ENCODE measurements around the gene VAMP2. TPM values are rescaled to one million over a fixed set of nuclear protein-coding genes. Genes with fewer than 3 reads are reported as not detected.

VAMP2 gene
- total and polyA plus RNA-seq, 9 of the 15 experiments (the other 6 are each of a cell fraction or from before 2014, with no cell fraction given) = 2.3 to 31.8 (median 6.0) TPM

GRCh38 chr17:8163978-8164814 is 1.4 kb upstream of the VAMP2 start (continued):
- TF ChIP-seq RAD21 (CRISPR knock-in tag; conservative IDR thresholded peaks at IDR 0.05 in 1 of 2, IDR thresholded peaks at IDR 0.05 in 1 of 2) = peak in 1 of 2 experiments; percentile 20; a peak in 1 of 4 replicates
- 0 out of 2 replicates have a peak, but pooled peaks have one; percentile 18 for TF ChIP-seq TARDBP (IDR thresholded peaks at IDR 0.05)
- TF ChIP-seq RBM39 (optimal IDR thresholded peaks at IDR 0.05; ENCODE audit: low read depth, low read length) = no peak
- TF ChIP-seq HDGF (IDR thresholded peaks at IDR 0.05) = no peak
- TF ChIP-seq, protein P1, sequence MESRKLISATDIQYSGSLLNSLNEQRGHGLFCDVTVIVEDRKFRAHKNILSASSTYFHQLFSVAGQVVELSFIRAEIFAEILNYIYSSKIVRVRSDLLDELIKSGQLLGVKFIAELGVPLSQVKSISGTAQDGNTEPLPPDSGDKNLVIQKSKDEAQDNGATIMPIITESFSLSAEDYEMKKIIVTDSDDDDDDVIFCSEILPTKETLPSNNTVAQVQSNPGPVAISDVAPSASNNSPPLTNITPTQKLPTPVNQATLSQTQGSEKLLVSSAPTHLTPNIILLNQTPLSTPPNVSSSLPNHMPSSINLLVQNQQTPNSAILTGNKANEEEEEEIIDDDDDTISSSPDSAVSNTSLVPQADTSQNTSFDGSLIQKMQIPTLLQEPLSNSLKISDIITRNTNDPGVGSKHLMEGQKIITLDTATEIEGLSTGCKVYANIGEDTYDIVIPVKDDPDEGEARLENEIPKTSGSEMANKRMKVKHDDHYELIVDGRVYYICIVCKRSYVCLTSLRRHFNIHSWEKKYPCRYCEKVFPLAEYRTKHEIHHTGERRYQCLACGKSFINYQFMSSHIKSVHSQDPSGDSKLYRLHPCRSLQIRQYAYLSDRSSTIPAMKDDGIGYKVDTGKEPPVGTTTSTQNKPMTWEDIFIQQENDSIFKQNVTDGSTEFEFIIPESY (CRISPR knock-in tag; IDR thresholded peaks at IDR 0.05) = no peak
- TF ChIP-seq CBFA2T3 (IDR thresholded peaks at IDR 0.05) = peak; percentile 56
- TF ChIP-seq STAT5A (IDR thresholded peaks at IDR 0.05; ENCODE audit: borderline replicate concordance, low read length) = no peak
- no peak for TF ChIP-seq PURB (CRISPR knock-in tag; IDR thresholded peaks at IDR 0.05; ENCODE audit: low read depth)
- TF ChIP-seq, protein P2, sequence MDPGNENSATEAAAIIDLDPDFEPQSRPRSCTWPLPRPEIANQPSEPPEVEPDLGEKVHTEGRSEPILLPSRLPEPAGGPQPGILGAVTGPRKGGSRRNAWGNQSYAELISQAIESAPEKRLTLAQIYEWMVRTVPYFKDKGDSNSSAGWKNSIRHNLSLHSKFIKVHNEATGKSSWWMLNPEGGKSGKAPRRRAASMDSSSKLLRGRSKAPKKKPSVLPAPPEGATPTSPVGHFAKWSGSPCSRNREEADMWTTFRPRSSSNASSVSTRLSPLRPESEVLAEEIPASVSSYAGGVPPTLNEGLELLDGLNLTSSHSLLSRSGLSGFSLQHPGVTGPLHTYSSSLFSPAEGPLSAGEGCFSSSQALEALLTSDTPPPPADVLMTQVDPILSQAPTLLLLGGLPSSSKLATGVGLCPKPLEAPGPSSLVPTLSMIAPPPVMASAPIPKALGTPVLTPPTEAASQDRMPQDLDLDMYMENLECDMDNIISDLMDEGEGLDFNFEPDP (CRISPR knock-in tag; IDR thresholded peaks at IDR 0.05) = no peak
- TF ChIP-seq, protein P3, sequence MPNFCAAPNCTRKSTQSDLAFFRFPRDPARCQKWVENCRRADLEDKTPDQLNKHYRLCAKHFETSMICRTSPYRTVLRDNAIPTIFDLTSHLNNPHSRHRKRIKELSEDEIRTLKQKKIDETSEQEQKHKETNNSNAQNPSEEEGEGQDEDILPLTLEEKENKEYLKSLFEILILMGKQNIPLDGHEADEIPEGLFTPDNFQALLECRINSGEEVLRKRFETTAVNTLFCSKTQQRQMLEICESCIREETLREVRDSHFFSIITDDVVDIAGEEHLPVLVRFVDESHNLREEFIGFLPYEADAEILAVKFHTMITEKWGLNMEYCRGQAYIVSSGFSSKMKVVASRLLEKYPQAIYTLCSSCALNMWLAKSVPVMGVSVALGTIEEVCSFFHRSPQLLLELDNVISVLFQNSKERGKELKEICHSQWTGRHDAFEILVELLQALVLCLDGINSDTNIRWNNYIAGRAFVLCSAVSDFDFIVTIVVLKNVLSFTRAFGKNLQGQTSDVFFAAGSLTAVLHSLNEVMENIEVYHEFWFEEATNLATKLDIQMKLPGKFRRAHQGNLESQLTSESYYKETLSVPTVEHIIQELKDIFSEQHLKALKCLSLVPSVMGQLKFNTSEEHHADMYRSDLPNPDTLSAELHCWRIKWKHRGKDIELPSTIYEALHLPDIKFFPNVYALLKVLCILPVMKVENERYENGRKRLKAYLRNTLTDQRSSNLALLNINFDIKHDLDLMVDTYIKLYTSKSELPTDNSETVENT (CRISPR knock-in tag; IDR thresholded peaks at IDR 0.05) = no peak
- TF ChIP-seq SRF (CRISPR knock-in tag; IDR thresholded peaks at IDR 0.05) = peak in 1 of 2 experiments; percentile 69; a peak in 1 of 4 replicates
